MM.1S (cell line): ENCODE results near the gene MAD1L1.

Experiments
- DNase-seq: peaks from one replicate; pipeline ENCODE4 v3.0.0-alpha.2; 2015
- H2AFZ ChIP-seq: fragments of 300-600 bp; sonication (generic); 2 replicates; pipeline ENCODE4 v1.6.0; 2016; ENCODE audit warnings: antibody characterized with exemption, low read length
- H3F3A ChIP-seq: fragments of 300-600 bp; sonication (generic); 2 replicates; pipeline ENCODE4 v1.6.1; 2016; ENCODE audit warnings: mild to moderate bottlenecking, antibody characterized with exemption, low read length, moderate library complexity, mixed read lengths; ENCODE audit not compliant: insufficient read depth
- H3K27ac ChIP-seq: fragments of 300-600 bp; sonication (generic); 2 replicates; pipeline ENCODE4 v1.5.1; 2016; ENCODE audit warnings: mild to moderate bottlenecking, low read length
- H3K27me3 ChIP-seq: fragments of 300-600 bp; sonication (generic); replicated peaks from 2 replicates; pipeline ENCODE4 v1.6.0; 2016; ENCODE audit warnings: low read length; ENCODE audit not compliant: insufficient read depth
- H3K36me3 ChIP-seq: fragments of 300-600 bp; sonication (generic); replicated peaks from 2 replicates; pipeline ENCODE4 v1.6.1; 2016; ENCODE audit warnings: mild to moderate bottlenecking, low read length, mixed read lengths; ENCODE audit not compliant: insufficient read depth
- H3K4me1 ChIP-seq: fragments of 300-600 bp; sonication (generic); 2 replicates; pipeline ENCODE4 v1.6.1; 2016; ENCODE audit warnings: low read length, mixed read lengths
- H3K4me2 ChIP-seq: fragments of 300-600 bp; sonication (generic); 2 replicates; pipeline ENCODE4 v1.6.0; 2016; ENCODE audit warnings: low read depth, low read length
- H3K4me3 ChIP-seq: fragments of 300-600 bp; sonication (generic); 2 replicates; pipeline ENCODE4 v1.5.1; 2016; ENCODE audit warnings: low read length, mixed read lengths
- H3K79me2 ChIP-seq: fragments of 300-600 bp; sonication (generic); 2 replicates; pipeline ENCODE4 v1.6.1; 2016; ENCODE audit warnings: mixed run types, low read length, mixed read lengths
- H3K9ac ChIP-seq: fragments of 300-600 bp; sonication (generic); 2 replicates; pipeline ENCODE4 v1.6.1; 2016; ENCODE audit warnings: low read length, mixed read lengths
- H3K9me2 ChIP-seq: fragments of 300-600 bp; sonication (generic); replicated peaks from 2 replicates; pipeline ENCODE4 v1.6.1; 2016; ENCODE audit warnings: mild to moderate bottlenecking, low read length, mixed read lengths; ENCODE audit not compliant: insufficient read depth
- H3K9me3 ChIP-seq: fragments of 300-600 bp; sonication (generic); replicated peaks from 2 replicates; pipeline ENCODE4 v1.6.1; 2016; ENCODE audit warnings: mild to moderate bottlenecking, low read length, mixed read lengths; ENCODE audit not compliant: insufficient read depth
- H4K20me1 ChIP-seq: fragments of 300-600 bp; sonication (generic); 2 replicates; pipeline ENCODE4 v1.6.1; 2016; ENCODE audit warnings: mild to moderate bottlenecking, low read length, moderate library complexity, mixed read lengths; ENCODE audit not compliant: insufficient read depth
- EZH2 ChIP-seq: fragments of 300-600 bp; sonication (generic); optimal IDR thresholded peaks from 2 replicates; pipeline ENCODE3; 2017; ENCODE audit warnings: low read depth, mild to moderate bottlenecking, antibody characterized with exemption, low read length, mixed read lengths
- EZH2phosphoT487 ChIP-seq: fragments of 300-600 bp; sonication (generic); IDR thresholded peaks from 2 replicates; pipeline ENCODE4 v1.6.1; 2018; ENCODE audit warnings: antibody characterized with exemption, low read length
- TF ChIP-seq, protein P1 (sequence below): fragments of 300-600 bp; sonication (generic); IDR thresholded peaks from 2 replicates; pipeline ENCODE4 v1.5.1; 2016; ENCODE audit warnings: antibody characterized with exemption, low read length, mixed read lengths

Gene MAD1L1

DNA sequence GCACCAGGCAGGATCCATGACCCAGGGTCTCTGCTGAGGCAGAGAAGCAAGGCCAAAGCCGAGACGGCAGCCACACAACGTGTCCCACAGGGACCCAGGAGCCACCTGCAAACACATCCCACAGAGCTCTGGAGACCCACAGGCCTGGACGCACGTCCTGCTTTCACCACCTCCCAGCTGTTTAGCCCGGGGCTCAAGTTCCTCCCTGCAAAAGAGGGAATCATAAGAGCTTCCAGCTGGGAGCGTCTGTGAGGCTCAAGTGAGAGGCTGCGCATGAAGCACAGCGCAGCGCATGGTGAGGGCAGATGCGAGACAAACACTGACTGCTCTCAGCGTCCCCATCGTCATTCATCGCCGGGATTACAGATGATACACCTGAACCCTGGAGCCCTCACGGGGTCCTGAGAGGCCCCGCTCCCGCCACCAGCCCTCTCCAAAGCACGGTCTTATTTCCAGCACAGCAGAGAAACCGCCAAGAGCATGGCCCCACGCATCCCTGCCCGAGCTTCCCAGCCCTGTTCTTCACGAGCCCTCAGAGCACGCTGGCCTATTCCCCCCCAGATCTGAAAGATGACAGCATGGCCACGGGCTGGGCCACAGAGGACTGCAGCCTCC lies 88.7 kb downstream of the MAD1L1 start:
- no peaks in the 10 kb centered on the region for H3F3A ChIP-seq
- no peaks in the 10 kb centered on the region for H3K36me3 ChIP-seq
- TF ChIP-seq EZH2phosphoT487: no peak
- TF ChIP-seq, protein P1, sequence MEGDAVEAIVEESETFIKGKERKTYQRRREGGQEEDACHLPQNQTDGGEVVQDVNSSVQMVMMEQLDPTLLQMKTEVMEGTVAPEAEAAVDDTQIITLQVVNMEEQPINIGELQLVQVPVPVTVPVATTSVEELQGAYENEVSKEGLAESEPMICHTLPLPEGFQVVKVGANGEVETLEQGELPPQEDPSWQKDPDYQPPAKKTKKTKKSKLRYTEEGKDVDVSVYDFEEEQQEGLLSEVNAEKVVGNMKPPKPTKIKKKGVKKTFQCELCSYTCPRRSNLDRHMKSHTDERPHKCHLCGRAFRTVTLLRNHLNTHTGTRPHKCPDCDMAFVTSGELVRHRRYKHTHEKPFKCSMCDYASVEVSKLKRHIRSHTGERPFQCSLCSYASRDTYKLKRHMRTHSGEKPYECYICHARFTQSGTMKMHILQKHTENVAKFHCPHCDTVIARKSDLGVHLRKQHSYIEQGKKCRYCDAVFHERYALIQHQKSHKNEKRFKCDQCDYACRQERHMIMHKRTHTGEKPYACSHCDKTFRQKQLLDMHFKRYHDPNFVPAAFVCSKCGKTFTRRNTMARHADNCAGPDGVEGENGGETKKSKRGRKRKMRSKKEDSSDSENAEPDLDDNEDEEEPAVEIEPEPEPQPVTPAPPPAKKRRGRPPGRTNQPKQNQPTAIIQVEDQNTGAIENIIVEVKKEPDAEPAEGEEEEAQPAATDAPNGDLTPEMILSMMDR: no peak
- no peak for TF ChIP-seq EZH2
- H3K9me2 ChIP-seq: no peaks in the 10 kb centered on the region
- H4K20me1 ChIP-seq: no peaks in the 10 kb centered on the region
- no peaks in the 10 kb centered on the region for H3K9me3 ChIP-seq
- H3K4me1 ChIP-seq: no peaks in the 10 kb centered on the region
- no peak overlapping the region for H2AFZ ChIP-seq
- H3K79me2 ChIP-seq: no peaks in the 10 kb centered on the region
- H3K4me2 ChIP-seq: no peak overlapping the region
- H3K27me3 ChIP-seq: no peaks in the 10 kb centered on the region
- no peak overlapping the region for H3K27ac ChIP-seq
- no peak overlapping the region for H3K4me3 ChIP-seq
- DNase-seq: no peak
- H3K9ac ChIP-seq: no peak overlapping the region

DNA sequence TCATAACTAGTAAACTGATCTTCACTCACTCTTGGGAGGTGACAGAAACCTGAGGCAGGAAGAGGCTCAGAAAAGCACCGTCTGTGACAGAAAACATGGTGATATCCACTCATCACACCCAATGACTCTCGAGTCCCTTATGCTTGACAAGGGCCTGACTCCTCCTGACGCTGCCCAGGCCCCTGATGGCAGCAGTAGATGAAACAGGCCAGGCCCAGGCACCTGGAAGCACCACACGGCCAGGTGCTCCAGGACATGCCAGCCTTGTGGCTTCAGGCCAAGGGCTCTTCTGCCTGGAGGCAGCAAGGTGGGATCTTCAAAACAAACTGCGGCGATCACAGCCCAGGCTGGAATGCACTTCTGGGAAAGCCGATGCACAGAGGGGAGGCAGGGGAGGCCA lies 89.3 kb downstream of the MAD1L1 start:
- H3K9me3 ChIP-seq: no peaks in the 10 kb centered on the region
- H3K27ac ChIP-seq: no peak overlapping the region
- H3K9me2 ChIP-seq: no peaks in the 10 kb centered on the region
- no peaks in the 10 kb centered on the region for H3K27me3 ChIP-seq
- H3K36me3 ChIP-seq: no peaks in the 10 kb centered on the region
- no peaks in the 10 kb centered on the region for H3K79me2 ChIP-seq
- no peak overlapping the region for H3K4me2 ChIP-seq
- H4K20me1 ChIP-seq: no peaks in the 10 kb centered on the region
- no peak overlapping the region for H3K9ac ChIP-seq
- no peak overlapping the region for H2AFZ ChIP-seq
- H3K4me1 ChIP-seq: no peaks in the 10 kb centered on the region
- no peak overlapping the region for H3K4me3 ChIP-seq
- H3F3A ChIP-seq: no peaks in the 10 kb centered on the region
- no peak for TF ChIP-seq EZH2phosphoT487
- TF ChIP-seq, protein P1: no peak
- TF ChIP-seq EZH2: no peak
- no peak for DNase-seq

DNA sequence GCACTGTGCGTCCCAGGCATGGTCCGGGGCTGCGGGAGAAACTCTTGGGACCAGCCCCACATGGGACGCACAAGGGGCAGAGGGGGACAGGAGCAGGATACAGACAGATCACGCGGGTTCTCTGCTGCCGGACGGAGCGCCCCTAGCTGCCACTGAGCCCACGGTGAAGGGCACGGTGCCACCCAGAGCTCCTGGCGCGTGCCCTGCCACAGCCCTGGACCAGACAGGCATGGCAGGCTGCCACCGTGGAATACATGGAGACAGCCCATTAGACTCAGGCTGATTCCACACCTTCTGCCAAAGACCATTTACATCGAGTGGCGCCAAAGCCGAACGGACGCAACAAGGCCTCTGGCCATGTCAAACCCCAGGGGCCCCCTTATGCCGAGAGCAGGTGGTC lies 90.4 kb downstream of the MAD1L1 start:
- H2AFZ ChIP-seq: no peak overlapping the region
- H3K36me3 ChIP-seq: no peaks in the 10 kb centered on the region
- H3K27me3 ChIP-seq: no peaks in the 10 kb centered on the region
- H4K20me1 ChIP-seq: no peaks in the 10 kb centered on the region
- no peak for DNase-seq
- no peaks in the 10 kb centered on the region for H3K4me1 ChIP-seq
- no peak overlapping the region for H3K9ac ChIP-seq
- no peaks in the 10 kb centered on the region for H3F3A ChIP-seq
- no peaks in the 10 kb centered on the region for H3K9me3 ChIP-seq
- H3K4me2 ChIP-seq: no peak overlapping the region
- H3K4me3 ChIP-seq: no peak overlapping the region
- no peaks in the 10 kb centered on the region for H3K9me2 ChIP-seq
- no peaks in the 10 kb centered on the region for H3K79me2 ChIP-seq
- TF ChIP-seq EZH2 (no peak), EZH2phosphoT487 (no peak)
- TF ChIP-seq, protein P1: no peak
- H3K27ac ChIP-seq: no peak overlapping the region
